Measurements from ENCODE around the gene NIPAL1.

The NIPAL1 gene

DNA sequence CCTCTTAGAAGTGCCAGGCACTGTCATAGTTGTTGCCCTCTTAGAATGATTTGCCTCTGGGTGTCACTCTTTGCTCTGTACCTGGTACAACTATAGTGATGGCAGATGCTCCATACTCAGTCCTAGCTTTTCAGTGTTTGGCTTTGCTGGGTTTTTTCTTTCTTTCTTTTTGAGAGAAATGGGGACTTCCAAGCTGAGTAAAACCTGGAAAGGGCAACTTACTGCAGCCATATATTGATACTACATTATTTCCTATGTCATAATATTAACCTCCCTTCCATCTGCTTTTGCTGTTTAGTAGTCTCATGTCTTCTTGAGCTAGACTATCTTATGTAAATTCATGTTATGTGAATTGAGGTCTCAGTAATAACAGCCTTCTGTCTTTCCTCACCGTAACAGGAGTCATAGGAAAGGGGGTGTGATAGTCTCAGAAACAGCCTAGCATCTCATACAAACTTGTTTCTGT is 49.0 kb downstream of the NIPAL1 start:
- no peak for DNase-seq (ENCODE audit: low spot score)

DNA sequence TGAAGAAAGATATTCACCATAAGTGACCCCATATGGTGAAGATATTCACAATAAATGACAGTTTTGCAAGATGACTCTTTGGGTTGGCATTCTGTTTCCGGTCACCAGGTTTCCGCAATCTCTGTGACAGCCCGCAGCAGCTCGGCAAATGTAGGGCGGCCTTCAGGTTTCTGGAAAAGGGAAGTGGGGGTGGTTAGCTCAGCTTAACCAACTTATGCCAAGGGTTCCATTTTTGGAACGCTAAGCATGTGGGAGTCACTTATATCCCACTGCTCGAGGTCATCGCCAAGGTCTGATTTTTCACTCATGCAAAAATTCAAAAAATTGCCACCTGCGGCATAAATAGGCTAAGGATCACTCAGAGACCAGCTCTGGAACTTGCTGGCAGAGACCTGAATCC is 51.0 kb downstream of the NIPAL1 start:
- DNase-seq (ENCODE audit: low spot score), result no peak

DNA sequence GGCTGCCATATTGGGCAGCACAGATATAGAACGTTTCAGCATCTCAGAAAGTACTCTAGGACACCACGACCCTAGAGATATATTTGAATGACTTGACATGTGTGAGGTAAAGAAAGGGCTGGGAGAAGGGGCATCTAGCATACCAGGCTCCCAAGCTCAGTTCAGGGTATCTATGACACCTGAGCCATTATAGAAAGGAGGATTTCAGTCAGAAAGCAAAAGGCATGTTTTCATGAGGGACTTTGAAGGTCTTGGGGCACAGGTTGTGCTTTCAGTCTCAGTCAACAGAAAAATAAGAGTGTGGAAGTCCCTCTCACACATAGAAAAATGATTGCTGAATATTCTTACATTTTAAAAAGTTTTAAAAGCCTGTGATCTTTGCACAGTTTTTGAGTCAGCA is 51.6 kb downstream of the NIPAL1 start:
- DNase-seq (ENCODE audit: low spot score), result no peak

DNA sequence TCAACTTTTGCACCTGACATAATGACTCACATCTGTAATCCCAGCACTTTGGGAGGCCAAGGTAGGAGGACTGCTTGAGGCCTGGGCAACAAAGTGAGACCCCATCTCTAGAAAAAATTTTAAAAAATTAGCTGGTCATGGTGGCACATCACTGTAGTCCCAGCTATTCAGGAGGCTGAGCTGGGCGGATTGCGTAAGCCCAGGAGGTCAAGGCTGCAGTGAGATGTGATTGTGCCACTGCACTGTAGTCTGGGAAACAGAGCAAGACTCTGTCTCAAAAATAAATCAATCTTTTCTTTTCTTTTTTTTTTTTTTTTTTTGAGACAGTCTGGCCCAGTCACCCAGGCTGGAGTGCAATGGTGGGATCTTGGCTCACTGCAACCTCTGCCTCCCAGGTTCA is 52.5 kb downstream of the NIPAL1 start:
- no peak for DNase-seq (ENCODE audit: low spot score)

DNA sequence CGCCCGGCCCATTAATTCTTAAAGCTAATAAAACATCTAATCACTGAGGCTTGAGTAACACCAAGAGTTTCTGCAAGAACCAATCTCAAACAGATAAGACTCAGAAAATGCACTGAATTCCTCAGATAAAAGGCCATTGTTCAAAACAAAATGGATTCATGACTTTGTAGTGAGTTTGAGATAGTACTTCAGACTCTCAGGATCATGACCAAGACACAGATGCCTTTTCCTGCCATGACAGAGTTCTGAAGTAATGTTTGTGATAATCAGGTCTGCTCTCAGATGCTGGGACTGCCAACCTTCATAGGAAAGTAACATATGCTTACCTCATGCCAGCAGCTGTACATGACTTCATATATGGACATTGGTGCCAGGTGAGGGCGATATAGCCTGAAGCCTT is 54.6 kb downstream of the NIPAL1 start:
- no peak for DNase-seq (ENCODE audit: low spot score)

DNA sequence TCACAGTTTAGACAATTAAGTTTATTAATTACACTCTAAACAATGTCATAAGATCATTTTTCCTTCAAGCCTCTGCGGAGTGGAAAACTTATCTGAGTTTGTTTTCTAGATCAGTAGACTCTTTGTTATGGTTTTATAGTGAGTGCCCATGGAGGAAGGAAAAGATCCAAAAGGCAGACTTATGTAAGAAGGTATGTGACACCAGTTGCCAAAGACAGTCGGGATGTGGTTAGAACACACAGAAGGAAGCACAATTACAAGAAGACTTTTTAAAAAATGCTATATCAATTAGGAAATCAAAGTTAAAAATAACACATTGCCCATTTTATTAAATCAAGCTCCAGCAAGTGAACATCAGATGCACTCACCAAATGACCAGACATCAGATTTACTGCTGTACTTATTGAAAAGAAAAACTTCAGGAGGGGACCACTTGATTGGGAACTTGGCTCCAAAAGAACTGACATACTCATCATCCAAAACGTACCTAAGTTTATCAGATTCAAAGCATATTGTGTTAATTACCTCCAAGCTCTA is 57.1 kb downstream of the NIPAL1 start:
- DNase-seq (ENCODE audit: low spot score), result no peak

GRCh38 chr4:48074657-48075056 is 58.1 kb downstream of the NIPAL1 start:
- DNase-seq (ENCODE audit: low spot score), result no peak

- no peak for DNase-seq (ENCODE audit: low spot score)
Measured at GRCh38 chr4:48078425-48078824, 61.9 kb downstream of the NIPAL1 start.

GRCh38 chr4:48078862-48079655 is 62.5 kb downstream of the NIPAL1 start:
- no peak for DNase-seq (ENCODE audit: low spot score)

DNA sequence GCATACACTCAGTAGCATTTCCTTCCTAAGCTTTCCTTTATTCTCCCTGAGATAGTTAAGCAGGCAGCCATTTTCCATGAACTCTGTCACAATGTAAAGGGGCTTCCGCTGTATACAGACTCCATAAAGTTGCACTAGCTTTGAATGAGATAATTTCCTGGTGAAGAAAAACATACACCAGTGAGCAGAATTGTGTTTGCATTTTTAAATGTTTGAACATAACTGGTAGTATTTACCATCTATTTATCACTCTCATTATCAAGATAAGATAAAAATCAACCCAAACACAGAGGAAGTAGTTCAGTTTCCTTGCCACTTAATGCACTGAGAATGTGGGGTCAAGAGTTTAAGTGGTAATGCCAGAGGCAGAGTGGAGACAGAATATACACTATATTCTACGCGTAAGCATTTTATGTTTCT is 63.4 kb downstream of the NIPAL1 start:
- no peak for DNase-seq (ENCODE audit: low spot score)

- DNase-seq (ENCODE audit: low spot score), result no peak
Measured at GRCh38 chr4:48081196-48081595, 64.6 kb downstream of the NIPAL1 start.

- no peak for DNase-seq (ENCODE audit: low spot score)
Measured at GRCh38 chr4:48082956-48083355, 66.4 kb downstream of the NIPAL1 start.

DNA sequence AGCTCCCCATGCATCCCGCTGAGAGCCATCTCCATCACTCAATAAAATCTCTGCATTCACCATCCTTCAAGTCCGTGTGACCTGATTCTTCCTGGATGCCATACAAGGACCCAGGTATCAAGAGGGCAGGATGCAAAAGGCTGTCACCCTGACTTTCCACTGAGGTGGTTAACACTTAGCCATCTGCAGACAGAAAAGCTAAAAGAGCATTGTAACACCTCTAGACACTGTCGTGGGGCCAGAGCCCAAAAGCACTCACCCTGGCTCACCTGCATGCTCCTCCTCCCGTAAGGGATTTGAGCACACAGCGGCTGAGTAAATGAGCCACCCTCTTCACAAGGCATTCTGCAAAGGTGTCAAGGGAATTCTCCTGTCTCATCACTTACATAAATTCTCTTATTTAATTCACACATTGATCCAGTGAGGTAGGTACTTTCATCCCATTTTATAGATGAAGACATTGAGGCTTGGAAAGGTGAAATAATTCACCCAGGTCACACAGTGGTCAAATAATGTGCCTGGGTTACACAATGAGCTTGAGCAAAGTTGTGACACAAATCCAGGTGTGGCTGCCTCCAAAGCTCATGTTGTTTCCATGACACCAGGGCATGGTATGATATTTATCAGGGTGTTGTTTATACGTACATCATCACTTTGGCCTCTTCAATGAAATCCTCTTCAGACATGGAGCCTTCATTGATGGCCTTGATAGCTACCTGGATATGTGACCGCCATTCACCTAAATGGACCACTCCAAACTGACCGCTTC is 69.4 kb downstream of the NIPAL1 start:
- DNase-seq (ENCODE audit: low spot score), result no peak

All from HuH-7.5 (cell line).